ENCODE results near the gene OLFM4. TPM values are rescaled to one million over a fixed set of nuclear protein-coding genes. Genes with fewer than 3 reads are reported as not detected.

Gene OLFM4
- total and polyA plus RNA-seq, 2 of the 8 experiments (the other 6 are each of a cell fraction or from before 2014, with no cell fraction given) = not detected

GRCh38 chr13:52997951-52998876 is 30.4 kb upstream of the OLFM4 start:
- Histone ChIP-seq H3K79me2 (ENCODE audit: control insufficient read depth in 1 of 2, insufficient read depth in 2 of 2, low read length in 2 of 2) (no peaks in the 10 kb centered on the region), H4K8ac (ENCODE audit: extremely low read depth, insufficient read depth, low read length) (no peak overlapping the region), H4K5ac (ENCODE audit: insufficient read length, low read depth, low read length) (no peak overlapping the region), H2BK12ac (ENCODE audit: low read depth, low read length) (no peak overlapping the region), H2AK5ac (ENCODE audit: low read depth, low read length) (no peak overlapping the region), H2BK15ac (ENCODE audit: low read length) (no peak overlapping the region), H2BK20ac (ENCODE audit: low read length) (no peak overlapping the region), H2AFZ (ENCODE audit: low read length) (no peak overlapping the region), H4K91ac (replicated peaks; ENCODE audit: insufficient read length, low read length) (no peak overlapping the region), H3K4me3 (ENCODE audit: extremely low read depth in 1 of 4, insufficient read depth in 2 of 4, low read depth in 3 of 4, low read length in 4 of 4) (no peak overlapping the region), H3K56ac (replicated peaks; ENCODE audit: insufficient read length, low read depth, low read length) (no peak overlapping the region), H3K14ac (ENCODE audit: insufficient read length) (no peak overlapping the region), H3K23me2 (ENCODE audit: low read depth, low read length) (no peaks in the 10 kb centered on the region), H3K27ac (ENCODE audit: low read depth, low read length) (no peak overlapping the region), H3K18ac (ENCODE audit: extremely low read depth, low read length) (no peak overlapping the region), H3K4ac (replicated peaks; ENCODE audit: insufficient read length, low read depth, low read length) (no peak overlapping the region), H2BK5ac (ENCODE audit: low read depth, low read length) (no peak overlapping the region), H3K9me3 (ENCODE audit: insufficient read depth in 2 of 2, low read depth in 1 of 2, low read length in 1 of 2) (no peaks in the 10 kb centered on the region), H3K79me1 (ENCODE audit: low read depth, low read length) (no peaks in the 10 kb centered on the region), H4K20me1 (replicated peaks in 1 of 2; ENCODE audit: control insufficient read depth in 1 of 2, insufficient read depth in 2 of 2, low read length in 2 of 2) (no peaks in the 10 kb centered on the region), H3K36me3 (ENCODE audit: control insufficient read depth in 2 of 4, insufficient read depth in 4 of 4, low read length in 3 of 4) (no peaks in the 10 kb centered on the region), H3K4me2 (ENCODE audit: insufficient read depth in 1 of 2, low read depth in 2 of 2, low read length in 2 of 2) (no peak overlapping the region), H2BK120ac (replicated peaks; ENCODE audit: low read depth, low read length) (no peak overlapping the region), H3K23ac (ENCODE audit: insufficient read length) (no peak overlapping the region), H3K4me1 (replicated peaks in 1 of 4; ENCODE audit: control insufficient read depth in 3 of 4, insufficient read depth in 4 of 4, low read length in 3 of 4) (peaks cover 0 to 13% (median 4%) of the 10 kb centered on the region in 4 experiments; a peak in 4 of 7 replicates), H3K27me3 (replicated peaks in 1 of 4; ENCODE audit: control insufficient read depth in 3 of 4, extremely low read depth in 1 of 4, insufficient read depth in 3 of 4, low read length in 3 of 4) (no peaks in the 10 kb centered on the region), H3K9ac (replicated peaks in 1 of 4; ENCODE audit: extremely low read depth in 1 of 4, low read depth in 3 of 4, low read length in 3 of 4) (no peak overlapping the region)
- 88% methylated on average over 5 of the region's 5 CpGs; no CpG with 5 or more reads in 1 of the 2 experiments for WGBS, 2 experiments (ENCODE audit: extremely low coverage in 1 of 2, insufficient coverage in 1 of 2, insufficient read length in 1 of 2, insufficient replicate concordance in 2 of 2, low coverage in 1 of 2, low lambda C conversion rate in 2 of 2, missing lambda C conversion rate in 1 of 2)
- DNase-seq (ENCODE audit: low read depth in 1 of 2, low spot score in 2 of 2) = no peak
- POLR2A ChIA-PET (ENCODE audit: partially characterized antibody) = no interaction called here
- FAIRE-seq = no peak
- TF ChIP-seq GTF2F1 (IDR thresholded peaks at IDR 0.05; ENCODE audit: borderline replicate concordance, low read depth, low read length) (no peak), SRF (IDR thresholded peaks at IDR 0.05; ENCODE audit: low read depth, low read length) (no peak)
- CTCF ChIA-PET (ENCODE audit: partially characterized antibody) = interaction anchor here (1.1 to 1.9 kb wide), 3 partner anchors 10 to 151 kb away, joined by 3 to 9 read pairs (median 7); no protein-coding TSS in a partner anchor
